H54 (cell line): ENCODE results near the gene SCN8A.
A peak's percentile ranks its signal among the peaks of the same experiment; 100 is the strongest.

Source experiments
- DNase-seq: peaks from one replicate; pipeline ENCODE4 v3.0.0; 2011; ENCODE audit warnings: low spot score, mixed read lengths; ENCODE audit not compliant: insufficient read length
- FAIRE-seq: peaks from 3 replicates; lab custom pipeline; 2011; peaks lifted over from hg19 to GRCh38; lab: Jason Lieb, UNC
- POLR2A ChIP-seq: IDR thresholded peaks from 2 replicates; pipeline ENCODE4 v1.6.1; 2011; ENCODE audit warnings: low read depth, mild to moderate bottlenecking, low read length

SCN8A gene

GRCh38 chr12:51730745-51731144 is 139.7 kb downstream of the SCN8A start:
- FAIRE-seq (no peak), DNase-seq (no peak)
- TF ChIP-seq POLR2A = no peak

- FAIRE-seq (no peak), DNase-seq (no peak)
- TF ChIP-seq POLR2A = no peak
Observed at GRCh38 chr12:51740536-51740935, 149.5 kb downstream of the SCN8A start.

DNA sequence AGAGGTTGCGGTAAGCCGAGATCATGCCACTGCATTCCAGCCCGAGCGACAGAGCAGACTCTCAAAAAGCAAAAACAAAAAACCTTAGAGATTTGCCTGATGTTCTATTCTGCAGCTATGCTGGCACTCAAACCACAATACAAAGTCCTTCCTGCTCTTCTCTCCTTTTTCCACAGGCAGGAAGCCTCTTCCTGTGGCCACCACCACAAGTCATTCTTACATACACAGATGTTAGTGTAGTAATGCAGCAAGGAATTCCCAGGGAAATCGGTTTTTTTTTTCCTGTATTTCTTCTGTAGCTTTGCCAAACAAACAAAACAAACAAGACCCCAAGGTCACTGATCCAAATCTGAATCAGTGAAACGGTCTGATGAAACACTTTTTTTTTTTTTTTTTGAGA is 153.2 kb downstream of the SCN8A start:
- DNase-seq = no peak
- no peak for TF ChIP-seq POLR2A
- FAIRE-seq = no peak

DNA sequence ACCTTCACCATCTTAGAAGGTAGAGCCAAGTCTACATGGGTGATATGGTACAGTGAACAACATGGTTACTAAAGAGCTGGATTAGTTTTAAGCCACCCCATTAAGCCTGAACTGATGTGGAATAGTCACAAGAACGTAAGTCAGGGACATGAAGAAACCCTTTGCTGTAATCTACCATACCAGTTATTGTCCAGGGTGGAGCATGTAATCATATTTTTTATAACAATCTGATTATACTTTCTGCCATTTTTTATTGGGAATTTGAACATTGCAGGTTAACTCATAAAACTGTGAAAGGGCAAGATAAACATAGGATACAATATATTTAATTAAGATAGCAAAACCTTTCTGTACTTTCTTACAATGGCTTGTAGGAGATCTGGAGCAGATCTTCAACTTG is 153.9 kb downstream of the SCN8A start:
- FAIRE-seq (no peak), DNase-seq (no peak)
- TF ChIP-seq POLR2A = no peak

- no peak for FAIRE-seq
Observed at GRCh38 chr12:51746416-51746815, 155.4 kb downstream of the SCN8A start.

GRCh38 chr12:51748235-51748634 is 157.2 kb downstream of the SCN8A start:
- FAIRE-seq (no peak), DNase-seq (no peak)
- TF ChIP-seq POLR2A = no peak

More at GRCh38 chr12:51746416-51746815, 155.4 kb downstream of the SCN8A start:
- TF ChIP-seq POLR2A = no peak
- DNase-seq = no peak

DNA sequence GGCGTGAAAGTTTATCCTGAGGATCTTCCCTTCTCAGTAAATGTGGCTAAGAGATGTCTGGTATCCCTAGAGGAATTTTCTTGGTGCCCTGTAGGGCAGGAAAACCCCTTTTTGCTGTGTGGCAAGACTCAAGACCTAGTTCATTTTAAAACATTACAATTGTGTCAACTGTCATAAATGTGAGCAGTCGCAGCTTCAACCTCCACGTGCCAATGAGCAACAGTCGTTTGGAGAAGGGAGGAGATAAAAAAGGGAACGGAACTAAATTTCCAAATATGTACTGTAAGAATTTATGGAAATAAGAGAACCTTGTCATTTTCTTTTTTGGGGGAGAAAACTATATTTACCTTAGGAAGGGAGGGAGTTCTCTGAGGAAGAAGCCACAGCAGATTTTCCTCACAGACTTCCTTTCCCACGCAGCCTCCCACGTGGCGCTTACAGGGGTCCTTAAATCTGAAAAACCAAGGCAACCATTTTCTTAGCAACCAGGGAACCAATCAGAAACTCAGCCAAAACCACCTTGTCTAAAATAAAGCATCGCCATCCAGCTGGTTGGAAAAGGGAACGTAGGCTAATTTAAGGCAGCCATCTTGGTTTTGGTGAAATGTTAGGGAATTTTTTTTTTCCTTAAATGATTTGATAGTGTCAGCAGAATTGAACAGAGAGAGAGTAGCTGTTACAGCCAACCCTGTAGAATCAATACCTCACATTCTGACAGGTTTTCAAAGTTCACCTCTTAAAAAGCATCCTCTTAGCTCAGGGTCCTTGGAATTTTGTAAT is 158.4 kb downstream of the SCN8A start:
- no peak for TF ChIP-seq POLR2A
- no peak for FAIRE-seq
- no peak for DNase-seq

DNA sequence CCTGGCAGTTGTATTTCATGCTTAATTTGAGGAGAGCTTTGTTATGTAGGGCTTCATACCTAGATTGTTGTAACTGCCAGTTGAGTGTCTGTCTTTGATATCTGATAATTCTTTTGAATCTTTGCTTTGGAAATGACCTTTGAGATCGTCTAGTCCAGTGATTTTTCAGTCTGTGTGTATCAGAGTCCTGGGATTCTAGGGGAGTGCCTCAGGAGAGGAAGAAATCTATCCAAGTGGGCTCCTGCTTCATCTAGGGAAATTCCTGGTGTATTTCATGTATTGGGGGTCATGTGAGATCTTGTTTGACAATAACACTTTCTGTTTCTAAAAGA is 158.9 kb downstream of the SCN8A start:
- DNase-seq (no peak), FAIRE-seq (no peak)
- TF ChIP-seq POLR2A = no peak

GRCh38 chr12:51751661-51752060 is 160.6 kb downstream of the SCN8A start:
- TF ChIP-seq POLR2A = no peak
- no peak for DNase-seq
- no peak for FAIRE-seq

GRCh38 chr12:51752234-51752889 is 161.3 kb downstream of the SCN8A start:
- peak; percentile 96 for FAIRE-seq
- DNase-seq = peak; percentile 60
- TF ChIP-seq POLR2A = no peak

DNA sequence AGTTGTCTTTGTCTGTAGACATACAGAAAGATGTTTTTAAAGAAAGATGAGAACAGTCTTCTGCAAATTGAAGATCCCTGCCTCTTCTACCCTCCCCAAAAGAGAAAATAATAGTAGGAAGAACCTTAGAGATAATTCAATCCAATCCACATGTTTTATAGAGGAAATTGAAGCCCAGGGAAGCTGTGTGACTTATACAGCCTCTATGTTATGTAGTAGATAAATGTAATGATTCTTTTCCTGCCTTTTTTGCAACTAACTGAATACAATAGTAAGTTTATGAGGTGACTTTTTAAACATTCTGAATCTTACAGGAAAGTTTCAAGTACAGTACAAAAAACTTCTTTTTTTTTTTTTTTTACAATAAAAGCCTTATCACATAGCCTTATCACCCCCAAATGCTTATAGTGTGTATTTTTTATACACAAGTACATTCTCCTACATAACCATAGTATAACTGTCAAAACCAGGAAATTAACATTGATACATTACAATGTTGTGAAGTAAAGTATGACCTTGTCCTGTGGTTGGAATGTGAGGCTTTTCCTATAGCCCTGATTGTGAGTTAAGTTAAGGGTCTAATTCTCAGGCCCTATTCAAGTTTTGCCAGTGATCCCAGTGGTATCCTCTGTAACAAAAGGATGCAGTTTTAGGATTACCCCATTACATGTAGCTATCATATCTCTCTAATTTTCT is 163.1 kb downstream of the SCN8A start:
- DNase-seq (no peak), FAIRE-seq (no peak)
- TF ChIP-seq POLR2A = no peak

GRCh38 chr12:51755251-51755650 is 164.2 kb downstream of the SCN8A start:
- no peak for TF ChIP-seq POLR2A
- FAIRE-seq (no peak), DNase-seq (no peak)

- TF ChIP-seq POLR2A = no peak
- FAIRE-seq = no peak
- DNase-seq = no peak
Observed at GRCh38 chr12:51759175-51759574, 168.1 kb downstream of the SCN8A start.

- no peak for TF ChIP-seq POLR2A
- DNase-seq (no peak), FAIRE-seq (no peak)
Observed at GRCh38 chr12:51759695-51760094, 168.7 kb downstream of the SCN8A start.
